ES-I3 (cell line): ENCODE data around the gene RPGR.

ENCODE experiments used
- H3K36me3 ChIP-seq: 2 replicates; pipeline ENCODE4 v1.6.1; 2013; ENCODE audit warnings: mild to moderate bottlenecking, low read length, control low read depth, moderate library complexity; ENCODE audit not compliant: insufficient read depth
- H3K4me1 ChIP-seq: 2 replicates; pipeline ENCODE4 v1.6.1; 2013; ENCODE audit warnings: mild to moderate bottlenecking, control low read depth, low read length; ENCODE audit not compliant: insufficient read depth
- H3K9ac ChIP-seq: 2 replicates; pipeline ENCODE4 v1.6.1; 2013; ENCODE audit warnings: low read depth, mild to moderate bottlenecking, low read length, moderate library complexity
- H3K9me3 ChIP-seq: 2 replicates; pipeline ENCODE4 v1.6.1; 2013; ENCODE audit warnings: mild to moderate bottlenecking, low read length, moderate library complexity; ENCODE audit not compliant: control insufficient read depth, insufficient read depth

Gene RPGR

DNA sequence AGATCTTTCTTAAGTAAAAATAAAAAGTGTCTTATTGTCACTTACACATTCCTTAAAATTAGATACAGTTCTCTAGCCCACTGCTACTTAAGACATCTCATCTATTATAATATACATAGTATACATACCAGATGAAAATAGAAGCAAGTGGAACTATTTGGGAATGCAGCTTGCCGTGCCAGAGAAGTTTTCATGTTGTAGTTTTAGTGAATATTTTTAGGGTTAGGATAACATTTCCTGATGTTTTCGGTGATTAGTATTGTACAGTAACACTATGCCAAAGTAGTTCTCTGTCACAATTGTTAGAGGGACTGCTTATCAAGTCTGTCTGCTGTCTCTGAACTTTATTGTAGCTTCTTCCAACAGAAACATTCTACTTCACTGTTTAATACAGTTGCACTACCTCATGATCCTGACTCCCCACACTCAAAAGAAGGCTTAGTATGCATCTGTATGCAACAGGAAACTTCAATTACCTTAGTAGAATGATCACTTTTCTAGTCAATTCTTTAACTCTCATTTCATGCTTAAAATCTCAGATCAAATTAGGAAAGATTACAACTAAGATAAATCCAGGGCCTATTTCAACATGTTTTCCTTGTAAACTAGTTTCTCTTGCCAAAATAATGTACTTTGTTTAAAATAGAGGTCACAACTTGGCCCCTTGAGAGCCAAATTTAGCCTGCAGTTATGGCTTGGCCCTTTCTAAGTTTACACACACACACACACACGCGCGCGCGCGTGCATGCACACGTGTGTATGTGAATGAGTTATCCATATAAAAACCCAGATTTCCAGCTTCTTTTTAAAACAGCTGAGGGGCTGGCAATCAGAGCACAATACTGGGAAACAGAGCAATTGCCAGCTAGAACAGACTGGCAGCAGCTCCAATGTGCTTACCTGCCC, 64.3 kb downstream of the RPGR start:
- Histone ChIP-seq H3K9ac (no peak overlapping the region), H3K36me3 (no peaks in the 10 kb centered on the region), H3K9me3 (no peaks in the 10 kb centered on the region), H3K4me1 (no peaks in the 10 kb centered on the region)

DNA sequence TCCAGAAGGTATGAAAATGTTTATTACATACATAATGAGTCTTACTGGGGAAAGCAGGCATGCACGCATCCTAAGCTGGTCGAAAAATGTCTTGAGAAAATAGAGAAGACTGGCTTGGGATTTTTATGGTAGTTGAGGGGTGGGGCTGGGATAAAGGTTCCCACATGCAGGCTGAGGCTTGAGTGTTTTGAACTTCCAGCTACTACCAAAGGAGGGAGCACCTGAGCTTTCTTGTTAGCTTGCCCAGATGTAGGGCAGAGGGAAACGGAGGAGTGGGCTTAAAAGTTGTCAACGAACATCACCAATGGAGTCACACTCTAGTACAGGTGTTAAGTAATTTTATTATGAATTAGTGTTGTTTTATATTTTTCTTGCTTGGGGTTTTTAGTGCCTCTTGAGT, 67.1 kb downstream of the RPGR start:
- Histone ChIP-seq H3K9ac (no peak overlapping the region), H3K4me1 (no peaks in the 10 kb centered on the region)

DNA sequence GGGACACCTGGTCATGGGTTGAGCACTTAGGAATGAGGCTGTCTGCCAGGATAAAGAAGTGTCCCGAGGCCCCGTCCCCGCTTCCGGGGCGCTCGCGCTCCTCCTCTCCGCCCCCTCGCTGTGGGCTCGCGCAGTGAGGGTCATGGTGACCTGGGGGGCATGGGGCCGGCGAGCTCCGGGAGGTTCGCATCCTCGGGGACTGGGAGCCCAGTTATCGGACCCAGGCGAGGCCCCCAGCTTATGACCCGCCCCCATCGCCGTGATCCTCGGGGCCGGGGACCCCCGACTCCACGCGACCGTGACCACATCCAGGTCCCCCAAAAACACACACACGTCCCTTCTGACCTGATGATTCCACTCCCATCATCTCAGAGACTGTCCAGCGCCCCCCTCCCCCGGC, 71.3 kb downstream of the RPGR start:
- Histone ChIP-seq H3K36me3 (no peaks in the 10 kb centered on the region), H3K4me1 (no peaks in the 10 kb centered on the region), H3K9ac (no peak overlapping the region), H3K9me3 (no peaks in the 10 kb centered on the region)

More for the DNA sequence above, 67.1 kb downstream of the RPGR start:
- Histone ChIP-seq H3K9me3 (no peaks in the 10 kb centered on the region), H3K36me3 (no peaks in the 10 kb centered on the region)

DNA sequence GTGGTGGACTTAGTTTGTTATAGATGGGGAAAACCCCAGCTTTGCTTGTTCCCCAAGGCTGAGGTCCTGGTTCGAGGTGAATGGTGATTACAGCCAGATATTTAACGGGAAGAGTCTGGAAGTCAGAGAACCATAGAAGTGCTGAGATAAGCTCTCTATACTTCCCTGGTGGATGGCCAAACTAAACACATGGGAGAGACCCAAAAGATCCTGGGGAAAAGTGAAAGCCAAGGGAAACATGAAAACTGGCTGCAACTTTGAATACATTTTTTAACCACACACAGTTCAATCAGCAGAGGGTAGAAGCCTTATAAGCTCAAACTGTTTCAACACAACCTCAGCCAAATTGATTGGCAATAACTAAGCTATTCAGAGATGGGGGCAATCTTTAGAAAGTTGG, 77.3 kb downstream of the RPGR start:
- H3K9me3 ChIP-seq: peaks cover 3% of the 10 kb centered on the region; the same call in 1 of the 2 replicates
- H3K36me3 ChIP-seq: no peaks in the 10 kb centered on the region
- no peak overlapping the region for H3K9ac ChIP-seq
- H3K4me1 ChIP-seq: no peaks in the 10 kb centered on the region

DNA sequence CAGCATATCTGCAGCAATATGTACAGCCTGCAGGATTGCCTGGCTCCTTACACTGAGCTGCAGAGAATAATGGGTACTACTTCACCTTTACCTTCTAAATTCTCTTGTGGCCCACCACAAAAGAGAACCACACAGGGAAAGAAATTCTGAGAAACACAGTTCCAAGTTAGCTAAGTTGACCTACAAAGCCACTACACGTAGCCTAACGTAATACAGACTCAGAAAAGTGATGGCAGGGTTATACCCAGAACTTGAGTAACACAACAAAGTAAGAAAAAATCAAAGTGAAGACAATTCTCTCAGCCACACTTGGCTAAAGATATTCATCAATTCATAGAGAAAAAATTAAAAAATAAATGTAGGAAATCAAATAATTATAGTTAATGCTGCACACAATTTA, 80.3 kb downstream of the RPGR start:
- H3K36me3 ChIP-seq: no peaks in the 10 kb centered on the region
- peaks cover 3% of the 10 kb centered on the region; the same call in 1 of the 2 replicates for H3K9me3 ChIP-seq
- H3K4me1 ChIP-seq: no peaks in the 10 kb centered on the region
- H3K9ac ChIP-seq: no peak overlapping the region

DNA sequence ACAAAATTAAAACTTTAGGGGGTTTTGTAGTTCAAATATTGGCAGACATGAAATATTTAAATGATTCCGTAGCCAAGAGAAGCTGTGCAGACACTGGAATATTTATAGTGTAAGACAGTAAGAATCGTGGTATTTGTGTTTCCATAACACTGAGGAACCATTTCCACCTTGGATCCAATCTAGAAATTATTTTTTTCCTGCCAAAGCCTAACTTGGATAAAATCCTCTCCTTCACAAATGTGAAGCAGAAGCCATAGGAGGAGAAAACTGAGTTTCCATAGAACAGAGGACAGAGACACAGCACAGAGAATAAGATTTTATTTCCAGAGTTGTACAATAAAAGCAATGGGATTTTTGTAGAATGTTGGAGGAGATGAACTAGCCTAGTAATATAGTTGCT, 86.8 kb downstream of the RPGR start:
- Histone ChIP-seq H3K4me1 (no peaks in the 10 kb centered on the region), H3K9me3 (peaks cover 3% of the 10 kb centered on the region; the same call in 1 of the 2 replicates), H3K36me3 (no peaks in the 10 kb centered on the region), H3K9ac (no peak overlapping the region)

DNA sequence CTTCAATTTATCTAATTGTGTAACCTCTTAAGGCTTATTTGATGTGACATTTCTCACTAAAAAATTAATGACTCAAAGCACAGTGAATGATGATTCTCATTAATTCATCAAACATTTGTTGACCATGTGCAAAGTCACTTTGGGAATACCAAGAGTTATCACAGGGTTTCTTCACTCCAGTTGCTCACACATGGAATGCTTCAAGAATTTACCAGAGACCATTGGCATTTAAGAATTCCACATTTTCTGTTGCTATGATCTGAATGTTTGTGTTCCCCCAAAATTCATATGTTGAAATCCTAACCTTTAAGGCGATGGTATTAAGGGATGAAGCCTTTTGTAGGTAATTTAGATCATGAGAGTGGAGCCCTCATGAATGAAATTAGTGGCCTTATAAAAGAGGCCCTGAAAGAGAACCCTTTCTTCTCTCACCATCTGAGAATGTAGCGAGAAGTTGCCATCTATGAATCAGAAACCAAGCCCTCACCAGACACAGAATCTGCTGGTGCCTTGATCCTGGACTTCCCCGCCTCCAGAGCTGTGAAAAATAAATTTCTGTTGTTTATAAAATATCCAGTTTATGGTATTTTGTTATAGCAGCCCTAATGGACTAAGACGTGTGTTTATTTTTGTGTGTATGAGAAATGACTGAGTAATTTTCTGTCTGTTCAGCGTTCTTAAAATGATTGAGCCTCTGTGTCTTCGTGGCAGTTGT, 90.3 kb downstream of the RPGR start:
- Histone ChIP-seq H3K36me3 (no peaks in the 10 kb centered on the region), H3K4me1 (peaks cover 10% of the 10 kb centered on the region), H3K9me3 (no peaks in the 10 kb centered on the region), H3K9ac (no peak overlapping the region)

DNA sequence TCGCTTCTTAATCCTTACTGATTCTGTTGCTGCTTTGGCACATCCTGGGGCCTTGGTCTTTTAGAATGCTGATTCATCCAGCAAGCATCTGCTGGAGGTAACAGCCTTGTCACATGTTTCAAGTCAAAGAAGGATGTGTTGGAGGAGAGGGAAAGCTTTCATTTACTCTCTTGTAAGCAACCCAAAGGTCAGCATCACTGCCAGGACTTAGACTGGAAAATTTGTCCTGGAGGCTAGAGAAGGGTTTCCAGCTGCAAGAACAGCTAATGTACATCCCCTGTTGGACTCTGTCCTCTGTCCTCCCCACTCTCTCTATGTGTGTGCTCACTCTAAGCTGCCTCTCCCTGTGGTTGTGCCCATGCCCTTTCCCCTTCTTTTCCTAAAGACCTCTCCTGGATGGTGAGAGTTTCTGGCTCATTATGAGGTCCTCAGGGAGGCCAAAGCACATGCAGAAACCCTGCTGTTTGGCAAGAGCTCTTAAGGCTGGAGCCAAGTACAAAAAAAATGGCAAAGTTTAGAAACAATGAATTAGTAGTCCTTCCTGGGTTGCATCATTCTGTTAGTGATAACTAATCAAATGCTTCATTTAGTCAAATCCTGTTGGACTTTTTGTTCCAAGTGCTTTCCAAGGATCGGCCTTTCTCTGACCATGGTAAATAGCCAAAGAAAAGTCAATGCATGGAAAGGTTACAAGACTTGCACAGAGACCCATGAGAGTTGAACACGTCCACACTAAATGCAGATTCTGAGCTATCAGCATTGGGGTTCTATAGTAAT, 93.2 kb downstream of the RPGR start:
- H3K4me1 ChIP-seq: peaks cover 10% of the 10 kb centered on the region
- no peaks in the 10 kb centered on the region for H3K36me3 ChIP-seq
- H3K9me3 ChIP-seq: no peaks in the 10 kb centered on the region
- no peak overlapping the region for H3K9ac ChIP-seq

DNA sequence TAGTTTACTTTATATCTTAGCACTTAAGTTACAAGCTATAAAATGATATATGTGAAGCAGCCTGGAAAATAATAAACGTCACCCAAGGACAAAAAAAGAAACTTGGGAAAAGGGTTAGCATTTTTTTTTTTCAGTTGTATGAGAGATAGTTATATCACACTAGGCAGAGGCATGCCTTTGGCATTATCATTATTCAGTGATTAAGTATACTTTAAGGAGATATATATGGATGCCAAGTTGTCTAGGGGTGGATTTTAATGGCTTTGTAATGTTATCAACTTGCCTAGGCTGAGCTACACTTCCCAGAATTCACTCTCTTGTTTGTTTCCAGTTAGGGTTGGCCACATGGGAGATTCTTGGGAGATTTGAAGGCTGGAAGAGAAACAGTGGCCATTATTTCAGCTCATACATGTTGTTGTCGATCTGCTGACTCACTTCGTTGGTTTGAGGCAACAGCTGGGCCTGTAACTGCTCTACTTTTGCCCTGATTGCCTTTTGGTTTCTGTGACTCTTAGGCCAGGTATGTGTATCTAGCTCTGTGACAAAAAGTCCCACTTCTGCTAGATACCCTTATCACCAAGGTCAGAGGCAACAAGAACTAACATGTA, 95.1 kb downstream of the RPGR start:
- Histone ChIP-seq H3K9ac (no peak overlapping the region), H3K9me3 (no peaks in the 10 kb centered on the region), H3K4me1 (peaks cover 21% of the 10 kb centered on the region), H3K36me3 (no peaks in the 10 kb centered on the region)

DNA sequence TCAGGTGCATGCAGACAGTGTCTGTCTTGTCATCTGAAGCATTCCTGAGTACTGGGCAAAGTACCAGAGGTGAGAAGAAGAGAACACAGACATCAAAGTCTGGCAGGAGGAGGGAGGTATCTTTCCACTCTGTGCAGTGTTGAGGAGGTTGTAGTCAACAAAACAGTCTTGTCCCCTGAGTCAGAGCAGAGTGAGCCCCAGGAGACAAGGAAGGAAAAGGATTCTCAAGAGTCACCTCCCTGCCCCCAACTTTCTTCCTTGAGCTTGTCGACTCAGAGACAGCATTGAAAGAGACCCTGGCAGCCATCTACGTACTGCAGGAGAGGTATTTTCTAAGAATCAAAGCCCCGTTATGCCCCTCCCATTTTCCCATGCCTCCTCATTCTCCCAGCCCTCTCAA, 102.2 kb downstream of the RPGR start:
- Histone ChIP-seq H3K9ac (peak overlapping the region; percentile 18; the same call in 1 of the 2 replicates), H3K36me3 (no peaks in the 10 kb centered on the region), H3K4me1 (0 out of 2 replicates have a peak, but pooled peaks cover 11% of the 10 kb centered on the region), H3K9me3 (no peaks in the 10 kb centered on the region)

DNA sequence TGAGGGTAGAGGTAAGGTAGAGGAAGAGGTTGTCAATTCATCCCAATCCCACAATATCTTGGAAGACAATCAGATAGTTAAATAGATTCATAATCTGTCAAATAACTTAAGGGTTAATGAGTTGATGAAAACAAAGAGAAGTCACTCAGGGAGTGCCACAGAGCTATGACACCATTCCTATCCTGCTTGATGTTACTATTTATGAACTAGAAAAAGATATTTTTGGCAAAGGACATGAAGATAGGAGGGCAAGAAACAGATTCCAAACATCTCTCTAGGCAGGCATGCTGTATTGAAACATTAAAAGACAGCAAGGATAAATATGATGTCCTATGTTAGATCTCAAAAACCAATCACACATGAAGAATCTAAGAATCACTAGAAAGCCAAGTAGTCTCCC, 103.1 kb downstream of the RPGR start:
- Histone ChIP-seq H3K9ac (no peak overlapping the region), H3K9me3 (no peaks in the 10 kb centered on the region), H3K4me1 (0 out of 2 replicates have a peak, but pooled peaks cover 11% of the 10 kb centered on the region), H3K36me3 (no peaks in the 10 kb centered on the region)

DNA sequence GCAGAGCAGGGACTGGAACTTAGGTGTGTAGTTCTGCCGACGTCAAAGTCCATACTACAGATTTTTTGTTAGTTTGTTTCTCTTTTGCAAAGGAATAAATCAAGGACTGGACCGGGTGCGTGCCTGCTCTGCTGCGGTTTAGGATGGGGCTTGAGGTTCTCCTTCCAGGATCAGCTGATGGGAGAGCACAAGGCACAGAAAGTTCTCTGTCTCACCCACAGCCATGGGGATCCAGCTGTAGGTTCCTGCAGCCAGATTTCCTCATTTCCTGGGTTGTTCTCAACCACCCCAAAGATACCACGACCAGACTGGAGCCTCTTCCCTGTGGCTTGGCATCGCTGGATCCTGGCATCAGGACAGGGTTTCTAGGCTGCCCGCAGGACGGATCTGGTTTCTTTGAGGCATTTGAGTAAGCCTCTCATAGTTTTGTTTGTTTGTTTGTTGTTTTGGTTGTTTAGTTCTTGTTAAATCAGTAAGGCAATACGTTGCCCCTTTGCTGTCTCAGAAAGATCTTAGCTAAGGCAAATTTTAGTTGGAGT, 105.8 kb downstream of the RPGR start:
- Histone ChIP-seq H3K9me3 (no peaks in the 10 kb centered on the region), H3K9ac (peak overlapping the region; percentile 85; the same call in 1 of the 2 replicates), H3K36me3 (no peaks in the 10 kb centered on the region), H3K4me1 (peaks cover 4% of the 10 kb centered on the region; the same call in 1 of the 2 replicates)

DNA sequence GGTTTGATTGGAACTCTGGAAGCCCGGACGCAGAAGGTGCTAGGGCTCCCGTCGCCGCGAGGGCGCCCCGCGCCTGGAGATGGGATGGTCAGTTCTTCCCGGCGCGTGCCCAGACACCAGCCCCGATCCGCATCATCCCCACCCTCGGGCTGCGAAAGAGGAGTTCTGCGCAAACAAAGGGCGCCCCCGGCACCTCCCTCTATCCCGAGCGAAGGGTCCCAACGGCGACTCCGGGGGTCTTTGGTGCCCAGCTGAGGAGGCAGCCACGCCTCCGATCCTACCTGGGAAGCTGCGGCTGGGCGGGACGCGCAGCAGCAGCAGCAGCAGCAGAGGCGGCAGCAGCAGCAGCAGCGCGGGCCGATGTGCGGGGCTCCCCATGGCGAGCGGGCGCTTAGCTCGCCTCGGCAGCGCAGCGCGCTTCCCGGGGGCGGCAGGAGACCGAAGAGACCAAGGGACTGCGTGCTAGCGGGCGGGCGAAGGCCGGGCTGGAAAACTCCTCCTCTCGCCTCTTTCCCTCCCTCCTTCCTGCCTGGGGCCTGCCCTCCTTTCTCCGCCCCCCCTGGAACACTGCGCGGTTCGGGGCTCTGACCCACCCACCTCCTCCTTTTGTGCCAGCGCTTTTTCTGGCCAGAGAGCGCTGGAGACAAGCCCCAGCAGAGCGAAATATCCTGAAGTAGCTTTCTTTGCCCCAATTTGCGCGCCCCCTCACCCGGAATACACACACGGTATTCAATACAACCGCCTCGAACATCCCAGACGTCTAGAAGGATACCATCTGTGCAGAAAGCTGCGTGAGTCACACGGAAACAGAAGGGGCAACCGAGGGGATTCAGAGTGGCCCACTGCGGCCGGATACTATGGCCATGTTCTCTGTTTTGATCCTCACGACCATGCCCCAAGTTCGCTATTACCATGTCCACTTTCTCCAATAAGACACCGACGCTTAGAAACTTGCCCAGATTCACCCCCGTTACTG, 106.6 kb downstream of the RPGR start, which contains the start of gene SRPX:
Gene SRPX (minus strand): TSS at position 457 of the 976 bp plus-strand sequence. CDS start 79 bp downstream, at position 378.
- H3K9me3 ChIP-seq: no peaks in the 10 kb centered on the region
- no peaks in the 10 kb centered on the region for H3K36me3 ChIP-seq
- peaks cover 4% of the 10 kb centered on the region; the same call in 1 of the 2 replicates for H3K4me1 ChIP-seq
- peak within 1 kb of the TSS; percentile 85 for H3K9ac ChIP-seq
